GM13976 (cell line): ENCODE measurements around the gene MS4A7.
"Not testable (repeated sequence)": the region's sequence is repeated elsewhere in the genome, so short reads cannot be mapped to it uniquely, and the experiment has no call there.

Experiments used
- DNase-seq: peaks from one replicate; pipeline ENCODE4 v3.0.0; 2012; ENCODE audit warnings: low spot score
- CTCF ChIP-seq: IDR thresholded peaks from 2 replicates; pipeline ENCODE4 v1.5.1; 2012; ENCODE audit warnings: borderline replicate concordance, mild to moderate bottlenecking; ENCODE audit not compliant: insufficient read depth; ENCODE audit errors: extremely low read depth, missing control alignments, control extremely low read depth
- in situ Hi-C: fragments of 300-500 bp; cut with MboI; formaldehyde crosslinking; loops from one replicate; pipeline ENCODE4 v1.12.0; 2022; ENCODE audit warnings: low sequenced_read_pairs, mixed read lengths, inconsistent platforms; ENCODE audit not compliant: unreplicated experiment

The MS4A7 gene

GRCh38 chr11:60357771-60358170 lies 20.6 kb upstream of the MS4A7 start:
- TF ChIP-seq CTCF: no peak
- no peak for DNase-seq
- in situ Hi-C loops: no loop called here

GRCh38 chr11:60360621-60361020 lies 17.7 kb upstream of the MS4A7 start:
- TF ChIP-seq CTCF: no peak
- DNase-seq: no peak
- in situ Hi-C loops: loop anchor here (10.0 kb wide), 2 partner anchors 124 to 254 kb away; no protein-coding TSS in a partner anchor

GRCh38 chr11:60362241-60362640 lies 16.1 kb upstream of the MS4A7 start:
- TF ChIP-seq CTCF: no peak
- DNase-seq: no peak
- in situ Hi-C loops: loop anchor here (10.0 kb wide), 2 partner anchors 123 to 253 kb away; no protein-coding TSS in a partner anchor

GRCh38 chr11:60363542-60364470 lies 14.5 kb upstream of the MS4A7 start:
- DNase-seq: peak; percentile 65
- in situ Hi-C loops: loop anchor here (10.0 kb wide), 2 partner anchors 121 to 251 kb away; no protein-coding TSS in a partner anchor

GRCh38 chr11:60366262-60366904 lies 11.9 kb upstream of the MS4A7 start:
- in situ Hi-C loops: loop anchor here (10.0 kb wide), 2 partner anchors 118 to 248 kb away; no protein-coding TSS in a partner anchor
- not testable (repeated sequence) for DNase-seq

More at GRCh38 chr11:60363542-60364470, 14.5 kb upstream of the MS4A7 start:
- TF ChIP-seq CTCF: peak; percentile 76

GRCh38 chr11:60367009-60367408 lies 11.3 kb upstream of the MS4A7 start:
- peak; percentile 83 for DNase-seq
- no peak for TF ChIP-seq CTCF
- in situ Hi-C loops: loop anchor here (10.0 kb wide), 2 partner anchors 118 to 248 kb away; no protein-coding TSS in a partner anchor

- in situ Hi-C loops: loop anchor here (10.0 kb wide), 2 partner anchors 117 to 247 kb away; no protein-coding TSS in a partner anchor
- no peak for DNase-seq
- no peak for TF ChIP-seq CTCF
Measured at GRCh38 chr11:60367896-60368295, 10.4 kb upstream of the MS4A7 start.
